ENCODE measurements around the gene SLX9.

GRCh38 chr21:44960141-44961092 lies 20.6 kb downstream of the SLX9 start:
- TF ChIP-seq CTCF (IDR thresholded peaks at IDR 0.05; ENCODE audit: low read length) (no peak), EZH2 (IDR thresholded peaks at IDR 0.05; ENCODE audit: borderline replicate concordance, low read length) (no peak)
